ENCODE data around the gene TSPAN14. TPM values are rescaled to one million over a fixed set of nuclear protein-coding genes. Genes with fewer than 3 reads are reported as not detected.
A peak's percentile ranks its signal among the peaks of the same experiment; 100 is the strongest.

The TSPAN14 gene
- total RNA-seq, 2 experiments from 2014 or later, result 17.0 to 33.4 TPM

- no peaks in the 10 kb centered on the region for H3K9me2 ChIP-seq (ENCODE audit: insufficient read depth, low read length)
- H3K27ac ChIP-seq (ENCODE audit: low read depth, low read length, poor library complexity, severe bottlenecking), result peak overlapping the region; percentile 93
- CTCF ChIA-PET (ENCODE audit: unreplicated experiment), result no interaction called here
- POLR2A ChIA-PET, result interaction anchor here (0.6 to 2.0 kb wide), 8 partner anchors 9 to 37 kb away, joined by 4 to 18 read pairs (median 6); no protein-coding TSS in a partner anchor
- no TSS peak for BruUV-seq (replicated peaks)
- no peaks in the 10 kb centered on the region for H3K9me3 ChIP-seq (ENCODE audit: low read length)
- TF ChIP-seq EZH2phosphoT487 (IDR thresholded peaks at IDR 0.05; ENCODE audit: borderline replicate concordance, low read depth, low read length) (no peak), CTCF (conservative IDR thresholded peaks at IDR 0.05; ENCODE audit: low read length) (no peak)
- DNase-seq (ENCODE audit: low spot score), result peak; percentile 81
- no peaks in the 10 kb centered on the region for H3K36me3 ChIP-seq (ENCODE audit: insufficient read depth, low read length)
- H4K20me1 ChIP-seq (ENCODE audit: insufficient read depth, low read length), result no peaks in the 10 kb centered on the region
- peak overlapping the region; percentile 58 for H3K4me3 ChIP-seq (ENCODE audit: low read depth, low read length, poor library complexity, severe bottlenecking)
- peaks cover 99% of the 10 kb centered on the region for H3K4me1 ChIP-seq (ENCODE audit: insufficient read depth, low read length, poor library complexity, severe bottlenecking)
- H3K4me2 ChIP-seq (ENCODE audit: low read length), result peak overlapping the region; percentile 84
- H2AFZ ChIP-seq (ENCODE audit: low read length), result no peak overlapping the region
- H3K79me2 ChIP-seq (ENCODE audit: insufficient read depth, low read depth, low read length), result peaks cover 100% of the 10 kb centered on the region
- intact Hi-C loops (cut with micrococcal nuclease; ENCODE audit: unreplicated experiment), result loop anchor here (10.0 kb wide), 1 partner anchor 1218 kb away; no protein-coding TSS in a partner anchor
These were observed 9.1 kb downstream of the TSPAN14 start for GRCh38 chr10:80462981-80463741.

GRCh38 chr10:80463868-80464267 is 9.8 kb downstream of the TSPAN14 start:
- no TSS peak for BruUV-seq (replicated peaks)
- intact Hi-C loops (cut with micrococcal nuclease; ENCODE audit: unreplicated experiment), result loop anchor here (10.0 kb wide), 1 partner anchor 1219 kb away; no protein-coding TSS in a partner anchor
- Histone ChIP-seq H3K4me3 (ENCODE audit: low read depth, low read length, poor library complexity, severe bottlenecking) (peak overlapping the region; percentile 58), H2AFZ (ENCODE audit: low read length) (no peak overlapping the region), H3K27ac (ENCODE audit: low read depth, low read length, poor library complexity, severe bottlenecking) (peak overlapping the region; percentile 93), H3K4me1 (ENCODE audit: insufficient read depth, low read length, poor library complexity, severe bottlenecking) (peaks cover 99% of the 10 kb centered on the region), H3K36me3 (ENCODE audit: insufficient read depth, low read length) (no peaks in the 10 kb centered on the region), H4K20me1 (ENCODE audit: insufficient read depth, low read length) (no peaks in the 10 kb centered on the region), H3K4me2 (ENCODE audit: low read length) (peak overlapping the region; percentile 84), H3K9me2 (ENCODE audit: insufficient read depth, low read length) (no peaks in the 10 kb centered on the region), H3K9me3 (ENCODE audit: low read length) (no peaks in the 10 kb centered on the region), H3K79me2 (ENCODE audit: insufficient read depth, low read depth, low read length) (peaks cover 100% of the 10 kb centered on the region)
- no peak for DNase-seq (ENCODE audit: low spot score)
- POLR2A ChIA-PET, result interaction anchor here (0.5 to 2.0 kb wide), 8 partner anchors 8 to 34 kb away, joined by 3 to 18 read pairs (median 5); no protein-coding TSS in a partner anchor
- TF ChIP-seq EZH2phosphoT487 (IDR thresholded peaks at IDR 0.05; ENCODE audit: borderline replicate concordance, low read depth, low read length) (no peak), CTCF (conservative IDR thresholded peaks at IDR 0.05; ENCODE audit: low read length) (no peak)
- CTCF ChIA-PET (ENCODE audit: unreplicated experiment), result interaction anchor here (0.6 to 2.0 kb wide), 5 partner anchors 12 to 276 kb away, joined by 3 to 8 read pairs (median 4); no protein-coding TSS in a partner anchor
